ENCODE results near the gene CNIH1.

GRCh38 chr14:54447231-54447692 is 6.1 kb upstream of the CNIH1 start:
- TF ChIP-seq POLR2AphosphoS5 (IDR thresholded peaks at IDR 0.05; ENCODE audit: low read depth, low read length) (no peak), POLR2A (IDR thresholded peaks at IDR 0.05; ENCODE audit: low read depth, low read length) (no peak), POU2F2 (IDR thresholded peaks at IDR 0.05; ENCODE audit: low read depth, low read length) (no peak), TAF1 (IDR thresholded peaks at IDR 0.05; ENCODE audit: low read depth, low read length) (no peak)

Data from GM12891 (cell line).